ENCODE data around the gene KIDINS220. TPM values are rescaled to one million over a fixed set of nuclear protein-coding genes. Genes with fewer than 3 reads are reported as not detected.
A peak's percentile ranks its signal among the peaks of the same experiment; 100 is the strongest.

The KIDINS220 gene
- total RNA-seq, 1 experiment from 2014 or later = 29.3 TPM

DNA sequence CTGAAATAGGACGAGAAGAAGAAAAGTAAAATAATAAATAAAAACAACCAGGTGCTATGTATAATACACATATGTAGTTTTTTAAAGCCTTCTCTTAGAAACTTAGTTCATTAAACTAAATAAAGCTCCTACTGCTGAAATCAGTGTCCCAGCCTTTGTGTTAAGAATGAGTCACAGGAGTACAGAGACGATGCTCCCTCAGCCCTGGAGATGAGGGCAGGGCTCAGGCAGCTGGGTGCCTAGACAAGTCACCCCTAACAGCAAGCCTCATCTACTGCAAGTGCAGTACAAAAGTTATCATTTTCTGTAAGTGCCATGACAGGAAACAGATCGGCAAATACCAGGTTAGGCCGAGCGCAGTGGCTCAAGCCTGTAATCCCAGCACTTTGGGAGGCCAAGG, 18.2 kb downstream of the KIDINS220 start:
- no peaks in the 10 kb centered on the region; a peak in 1 of 7 replicates for H3K36me3 Mint-ChIP-seq (ENCODE audit: insufficient read depth in 1 of 3, low read depth in 3 of 3)
- no CpG with 5 or more reads among the region's 5 CpGs for WGBS (ENCODE audit: extremely low coverage, insufficient read length, low lambda C conversion rate)

More for the DNA sequence above, 18.2 kb downstream of the KIDINS220 start:
- no peak for DNase-seq
- Histone ChIP-seq H3K18ac (ENCODE audit: insufficient read length, low read depth, low read length) (no peak overlapping the region), H3K4me1 (ENCODE audit: insufficient read depth, low read length) (no peaks in the 10 kb centered on the region), H3T11ph (ENCODE audit: low read length) (no peak overlapping the region), H4K91ac (ENCODE audit: insufficient read length, low read depth, low read length) (no peak overlapping the region), H3K27me3 (ENCODE audit: insufficient read depth, low read length) (no peaks in the 10 kb centered on the region), H3K9me3 (ENCODE audit: control insufficient read depth, low read depth, low read length) (no peaks in the 10 kb centered on the region), H2BK15ac (ENCODE audit: low read depth, low read length) (no peak overlapping the region), H2AK5ac (ENCODE audit: insufficient read length, low read length) (no peak overlapping the region), H3K79me1 (ENCODE audit: insufficient read depth, low read depth, low read length, poor library complexity, severe bottlenecking) (no peaks in the 10 kb centered on the region), H3K23me2 (ENCODE audit: insufficient read length, low read depth, low read length, poor library complexity, severe bottlenecking) (no peaks in the 10 kb centered on the region), H3K27ac (ENCODE audit: insufficient read length, low read depth, low read length) (no peak overlapping the region), H4K5ac (ENCODE audit: insufficient read length, low read depth, low read length) (no peak overlapping the region), H2AFZ (ENCODE audit: low read length) (no peak overlapping the region), H3K79me2 (ENCODE audit: insufficient read depth, low read length) (no peaks in the 10 kb centered on the region), H3K4me2 (ENCODE audit: insufficient read depth, insufficient read length, low read length) (no peak overlapping the region), H2BK120ac (ENCODE audit: low read depth, low read length, poor library complexity, severe bottlenecking) (no peak overlapping the region), H2BK12ac (ENCODE audit: insufficient read length, low read depth, low read length) (no peak overlapping the region), H3K9ac (ENCODE audit: extremely low read depth, insufficient read length, low read length) (no peak overlapping the region), H3K56ac (ENCODE audit: insufficient read length, low read depth, low read length) (no peak overlapping the region), H2BK20ac (ENCODE audit: low read depth, low read length, poor library complexity, severe bottlenecking) (no peak overlapping the region), H2BK5ac (ENCODE audit: insufficient read length, low read length) (no peak overlapping the region), H3K23ac (ENCODE audit: insufficient read length, low read depth, low read length) (no peak overlapping the region), H4K20me1 (ENCODE audit: control insufficient read depth, insufficient read depth, insufficient read length) (no peaks in the 10 kb centered on the region), H3K4ac (ENCODE audit: low read depth, low read length) (no peak overlapping the region), H4K8ac (replicated peaks; ENCODE audit: insufficient read length, low read depth, low read length) (no peak overlapping the region), H3K14ac (ENCODE audit: insufficient read depth, low read length) (no peak overlapping the region)
- H3K4me1 Mint-ChIP-seq = no peaks in the 10 kb centered on the region
- TF ChIP-seq CTCF (conservative IDR thresholded peaks at IDR 0.05) = no peak
- no peaks in the 10 kb centered on the region for H3K27me3 Mint-ChIP-seq (ENCODE audit: low read depth)
- H3K9me3 Mint-ChIP-seq = no peaks in the 10 kb centered on the region
- no peak overlapping the region for H3K4me3 Mint-ChIP-seq
- peak overlapping the region in 1 of 3 experiments; percentile 77; a peak in 1 of 7 replicates for H3K27ac Mint-ChIP-seq
